SK-N-SH (cell line): ENCODE measurements around the gene TMEM94. TPM values are rescaled to one million over a fixed set of nuclear protein-coding genes. Genes with fewer than 3 reads are reported as not detected.

Experiments
- CTCF ChIA-PET: fragments of 300-600, 350-600 bp; formaldehyde crosslinking; extraction: SDS; loops from one replicate; lab custom pipeline; 2021; lab: Yijun Ruan, JAX
- POLR2A ChIA-PET: fragments of 350-600 bp; sonication (Branson Sonifier 250); formaldehyde crosslinking; extraction: SDS; loops from one replicate; lab custom pipeline; 2020; ENCODE audit warnings: antibody characterized with exemption, inconsistent platforms; lab: Yijun Ruan, JAX
- DNase-seq: peaks from one replicate; pipeline ENCODE4 v3.0.0; 2012
- H2AFZ ChIP-seq: fragments of 200-600 bp; sonication (generic); 2 replicates; pipeline ENCODE4 v1.8.1; 2016; ENCODE audit warnings: antibody characterized with exemption, mild to moderate bottlenecking, low read depth
- H3F3A ChIP-seq: fragments of 200-600 bp; sonication (generic); replicated peaks from 2 replicates; pipeline ENCODE3; 2016; ENCODE audit warnings: antibody characterized with exemption, mild to moderate bottlenecking; ENCODE audit not compliant: insufficient read depth
- H3K27ac ChIP-seq, 2 experiments: fragments of 200-500 bp in 1 of 2; fragments of 200-600 bp in 1 of 2; sonication (Bioruptor generic) in 1 of 2; sonication (generic), shearing (Covaris generic) in 1 of 2; 2 replicates each; pipeline versions ENCODE4 v1.5.1 to v1.6.1; 2014 to 2016; ENCODE audit warnings: low read depth in 2 of 2, inconsistent platforms in 1 of 2, low read length in 1 of 2, mild to moderate bottlenecking in 1 of 2, mixed read lengths in 1 of 2
- H3K27me3 ChIP-seq: fragments of 200-600 bp; sonication (generic), shearing (Covaris generic); 2 replicates; pipeline ENCODE4 v1.6.1; 2016; ENCODE audit warnings: mixed run types; ENCODE audit not compliant: insufficient read depth
- H3K36me3 ChIP-seq, 2 experiments: fragments of 200-500 bp in 1 of 2; fragments of 200-600 bp in 1 of 2; sonication (Bioruptor generic) in 1 of 2; sonication (generic) in 1 of 2; replicated peaks in 1 of 2; 2 replicates each; pipeline versions ENCODE3 to v1.5.1; 2014 to 2016; ENCODE audit warnings: low read length in 1 of 2, mild to moderate bottlenecking in 1 of 2; ENCODE audit not compliant: insufficient read depth in 2 of 2, control insufficient read depth in 1 of 2
- H3K4me1 ChIP-seq, 2 experiments: fragments of 200-500 bp in 1 of 2; fragments of 200-600 bp in 1 of 2; sonication (Bioruptor generic) in 1 of 2; sonication (generic), shearing (Covaris generic) in 1 of 2; 2 replicates each; pipeline versions ENCODE4 v1.5.1 to v1.6.1; 2014 to 2016; ENCODE audit warnings: low read depth in 1 of 2, low read length in 1 of 2, mixed run types in 1 of 2; ENCODE audit not compliant: insufficient read depth in 2 of 2, control insufficient read depth in 1 of 2
- H3K4me2 ChIP-seq: fragments of 200-600 bp; sonication (generic), shearing (Covaris generic); 2 replicates; pipeline ENCODE4 v1.6.1; 2017; ENCODE audit warnings: mixed run types
- H3K4me3 ChIP-seq, 2 experiments: fragments of 200-500 bp in 1 of 2; fragments of 200-600 bp in 1 of 2; sonication (Bioruptor generic) in 1 of 2; sonication (generic), shearing (Covaris generic) in 1 of 2; 2 replicates each; pipeline versions ENCODE4 v1.5.1 to v1.8.1; 2014 to 2016; ENCODE audit warnings: low read depth in 2 of 2, inconsistent platforms in 1 of 2, low read length in 1 of 2, mild to moderate bottlenecking in 1 of 2, mixed read lengths in 1 of 2, moderate library complexity in 1 of 2
- H3K79me2 ChIP-seq: fragments of 200-600 bp; sonication (generic); 2 replicates; pipeline ENCODE4 v1.8.1; 2017; ENCODE audit warnings: mild to moderate bottlenecking; ENCODE audit not compliant: insufficient read depth
- H3K9ac ChIP-seq: fragments of 200-600 bp; sonication (generic); 2 replicates; pipeline ENCODE4 v1.6.1; 2017; ENCODE audit warnings: mixed run types
- H3K9me2 ChIP-seq: fragments of 200-600 bp; sonication (generic); 2 replicates; pipeline ENCODE4 v1.6.1; 2017; ENCODE audit warnings: mixed run types
- H3K9me3 ChIP-seq: fragments of 200-600 bp; sonication (generic); 2 replicates; pipeline ENCODE4 v1.6.1; 2017; ENCODE audit warnings: mixed run types, mild to moderate bottlenecking, moderate library complexity
- H4K20me1 ChIP-seq: fragments of 200-600 bp; sonication (generic); 2 replicates; pipeline ENCODE4 v1.6.1; 2017; ENCODE audit warnings: mild to moderate bottlenecking, mixed run types; ENCODE audit not compliant: insufficient read depth
- JUND ChIP-seq: IDR thresholded peaks from 2 replicates; pipeline ENCODE4 v1.4.0; 2012
- NFIC ChIP-seq: IDR thresholded peaks from 2 replicates; pipeline ENCODE4 v1.4.0; 2012; ENCODE audit warnings: borderline replicate concordance
- RAD21 ChIP-seq: IDR thresholded peaks from 2 replicates; pipeline ENCODE4 v1.6.1; 2012; ENCODE audit warnings: mild to moderate bottlenecking, low read length
- RCOR1 ChIP-seq: fragments of 150-350 bp; IDR thresholded peaks from 2 replicates; pipeline ENCODE4 v1.6.1; 2017; ENCODE audit warnings: antibody characterized with exemption, low read length
- RFX5 ChIP-seq: IDR thresholded peaks from 2 replicates; pipeline ENCODE4 v1.6.1; 2012; ENCODE audit warnings: mild to moderate bottlenecking, improper control_type of control experiment, low read length
- USF1 ChIP-seq: IDR thresholded peaks from 2 replicates; pipeline ENCODE4 v1.4.0; 2012; ENCODE audit warnings: low read depth, borderline replicate concordance
- WGBS: methylation state at CpG from one replicate; pipeline ENCODE4 v1.1.6; 2017; ENCODE audit warnings: low lambda C conversion rate; 5-methylcytosine and 5-hydroxymethylcytosine counted together
- polyA plus RNA-seq, 3 experiments: library from polyadenylated mRNA; depleted of rRNA; stranded (reverse); fragments of >200 nt; gene quantifications; 2 replicates each; pipeline ENCODE4 v1.2.3, GENCODE V29; 2012
- TF ChIP-seq, protein P1 (sequence below): IDR thresholded peaks from 2 replicates; pipeline ENCODE4 v1.4.0; 2012; ENCODE audit warnings: low read depth

The TMEM94 gene
- polyA plus RNA-seq, 1 of the 3 experiments (the other 2 are of a cell fraction), result 89.9 TPM

- no peaks in the 10 kb centered on the region for H3F3A ChIP-seq
- no peak overlapping the region for H2AFZ ChIP-seq
- H3K4me3 ChIP-seq, result no peak overlapping the region
- no peak overlapping the region for H3K9ac ChIP-seq
- no peaks in the 10 kb centered on the region for H3K9me2 ChIP-seq
- ChIA-PET POLR2A (interaction anchor here (1.9 kb wide), 1 partner anchor 8 kb away, joined by 7 read pairs; no protein-coding TSS in a partner anchor), CTCF (interaction anchor here (1.3 to 2.3 kb wide), 2 partner anchors 25 to 257 kb away, joined by 3 to 7 read pairs (median 5); partner anchors contain the start of gene TSEN54)
- no peaks in the 10 kb centered on the region for H3K9me3 ChIP-seq
- H4K20me1 ChIP-seq, result no peaks in the 10 kb centered on the region
- DNase-seq, result no peak
- 0 out of 2 replicates have a peak, but pooled peaks cover 3% of the 10 kb centered on the region for H3K79me2 ChIP-seq
- H3K27ac ChIP-seq, result no peak overlapping the region
- no peak for TF ChIP-seq JUND
- no peaks in the 10 kb centered on the region for H3K27me3 ChIP-seq
- peaks cover 0 to 60% of the 10 kb centered on the region in 2 experiments for H3K36me3 ChIP-seq
- H3K4me2 ChIP-seq, result no peak overlapping the region
- peaks cover 0 to 10% of the 10 kb centered on the region in 2 experiments; a peak in 1 of 4 replicates for H3K4me1 ChIP-seq
- 95% methylated on average over 18 of the region's 19 CpGs for WGBS
These were observed 34.7 kb downstream of the TMEM94 start for GRCh38 chr17:75490953-75491649.

DNA sequence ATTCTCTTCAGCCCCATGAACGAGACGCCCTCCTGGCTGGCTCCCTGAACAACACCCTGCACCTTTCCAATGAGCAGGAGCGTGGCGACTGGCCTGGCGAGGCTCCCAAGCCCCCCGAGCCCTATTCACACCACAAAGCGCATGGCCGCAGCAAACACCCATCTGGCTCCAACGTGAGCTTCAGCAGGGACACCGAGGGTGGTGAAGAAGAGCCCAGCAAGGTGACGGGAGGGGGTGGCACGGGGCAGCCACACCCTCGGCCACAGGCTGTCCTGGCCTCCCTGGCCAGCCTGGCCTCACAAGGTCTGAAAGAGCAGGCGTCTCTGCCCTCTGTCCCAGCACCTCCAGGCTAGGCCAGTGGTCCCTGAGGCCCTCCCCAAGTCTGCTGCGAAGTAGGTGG lies 35.2 kb downstream of the TMEM94 start:
- Histone ChIP-seq H3K4me2 (no peak overlapping the region), H3K9me2 (no peaks in the 10 kb centered on the region), H2AFZ (no peak overlapping the region), H3K4me3 (no peak overlapping the region), H3K27me3 (no peaks in the 10 kb centered on the region), H3F3A (no peaks in the 10 kb centered on the region), H3K9ac (no peak overlapping the region), H3K79me2 (0 out of 2 replicates have a peak, but pooled peaks cover 3% of the 10 kb centered on the region), H3K27ac (no peak overlapping the region), H4K20me1 (no peaks in the 10 kb centered on the region), H3K9me3 (no peaks in the 10 kb centered on the region), H3K36me3 (peaks cover 0 to 63% of the 10 kb centered on the region in 2 experiments), H3K4me1 (peaks cover 0 to 10% of the 10 kb centered on the region in 2 experiments; a peak in 1 of 4 replicates)
- DNase-seq, result no peak
- ChIA-PET CTCF (interaction anchor here (2.3 to 4.4 kb wide), 2 partner anchors 12 to 24 kb away, joined by 7 to 27 read pairs; partner anchors contain the start of gene TSEN54), POLR2A (no interaction called here)
- WGBS, result 96% methylated on average over 13 of the region's 15 CpGs
- no peak for TF ChIP-seq JUND
- no peak for TF ChIP-seq USF1
- TF ChIP-seq RCOR1, result no peak

- Histone ChIP-seq H3K36me3 (peaks cover 0 to 70% of the 10 kb centered on the region in 2 experiments), H3K9ac (no peak overlapping the region), H3K79me2 (no peaks in the 10 kb centered on the region), H3K9me3 (no peaks in the 10 kb centered on the region), H3K4me1 (peaks cover 0 to 3% of the 10 kb centered on the region in 2 experiments; a peak in 1 of 4 replicates), H3K27me3 (no peaks in the 10 kb centered on the region), H3K27ac (no peak overlapping the region), H3K9me2 (no peaks in the 10 kb centered on the region), H3K4me3 (no peak overlapping the region), H4K20me1 (no peaks in the 10 kb centered on the region), H3F3A (peaks cover 3% of the 10 kb centered on the region), H2AFZ (no peak overlapping the region), H3K4me2 (no peak overlapping the region)
- ChIA-PET CTCF (interaction anchor here (0.7 to 4.4 kb wide), 5 partner anchors 11 to 65 kb away, joined by 3 to 27 read pairs (median 3); partner anchors contain the start of gene TSEN54), POLR2A (no interaction called here)
- 86% methylated on average over 13 of the region's 23 CpGs for WGBS
- no peak for DNase-seq
- TF ChIP-seq, protein P1, sequence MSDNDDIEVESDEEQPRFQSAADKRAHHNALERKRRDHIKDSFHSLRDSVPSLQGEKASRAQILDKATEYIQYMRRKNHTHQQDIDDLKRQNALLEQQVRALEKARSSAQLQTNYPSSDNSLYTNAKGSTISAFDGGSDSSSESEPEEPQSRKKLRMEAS, result no peak
- TF ChIP-seq NFIC (no peak), RFX5 (no peak), RAD21 (no peak)
These were observed 36.2 kb downstream of the TMEM94 start for GRCh38 chr17:75492555-75493168.
